HEK293 (cell line): ENCODE measurements around the gene PAPLN.

ENCODE experiments used
- AEBP2 ChIP-seq: fragments of 450-650 bp; formaldehyde crosslinking; IDR thresholded peaks from 2 replicates; pipeline ENCODE4 v1.5.1; 2016; ENCODE audit warnings: missing biosample characterization, missing genetic modification characterization, borderline replicate concordance
- CTCF ChIP-seq: fragments of 450-650 bp; formaldehyde crosslinking; IDR thresholded peaks from 2 replicates; pipeline ENCODE4 v1.5.1; 2016; ENCODE audit warnings: missing biosample characterization, missing genetic modification characterization
- REST ChIP-seq: fragments of 450-650 bp; formaldehyde crosslinking; IDR thresholded peaks from 2 replicates; pipeline ENCODE4 v1.5.1; 2016; ENCODE audit warnings: missing biosample characterization, missing genetic modification characterization
- ZBTB21 ChIP-seq: fragments of 450-650 bp; formaldehyde crosslinking; IDR thresholded peaks from 2 replicates; pipeline ENCODE4 v1.5.1; 2017; ENCODE audit warnings: missing biosample characterization, missing genetic modification characterization

- no peak for TF ChIP-seq CTCF (tag by site-specific recombination)
- no peak for TF ChIP-seq REST
- TF ChIP-seq AEBP2 (tag by site-specific recombination) = no peak
- no peak for TF ChIP-seq ZBTB21 (tag by site-specific recombination)
These were observed 22.5 kb downstream of the PAPLN start for GRCh38 chr14:73259837-73260236.
